Vagina (tissue), 2 donors: ENCODE results near the gene AP3D1. TPM values are rescaled to one million over a fixed set of nuclear protein-coding genes. Genes with fewer than 3 reads are reported as not detected.
A peak's percentile ranks its signal among the peaks of the same experiment; 100 is the strongest.
"Not testable (repeated sequence)": the region's sequence is repeated elsewhere in the genome, so short reads cannot be mapped to it uniquely, and the experiment has no call there.

Experiments used
- DNase-seq, 2 donors: peaks; one replicate each; pipeline ENCODE4 v3.0.0-alpha.2; 2017; ENCODE audit errors: extremely low spot score in 2 of 2
- H3K27ac ChIP-seq: fragments of 200-600 bp; sonication (generic); one replicate; pipeline ENCODE4 v1.5.1; 2019
- H3K27me3 ChIP-seq: fragments of 200-600 bp; sonication (generic); one replicate; pipeline ENCODE4 v1.5.1; 2019
- H3K36me3 ChIP-seq, 2 donors: fragments of 200-600 bp; sonication (generic); one replicate each; pipeline ENCODE4 v1.5.1; 2017 to 2019
- H3K4me1 ChIP-seq: fragments of 200-600 bp; sonication (generic); one replicate; pipeline ENCODE4 v1.5.1; 2019
- H3K4me3 ChIP-seq, 2 donors: fragments of 200-600 bp; sonication (generic); 1 replicate in 1 of 2; 2 replicates in 1 of 2; pipeline ENCODE4 v1.5.1; 2016 to 2019
- H3K9me3 ChIP-seq: fragments of 200-600 bp; sonication (generic); one replicate; pipeline ENCODE4 v1.5.1; 2019
- CTCF ChIP-seq, 3 experiments: fragments of 450-650 bp in 2 of 3; fragments of 200-600 bp in 1 of 3; sonication (generic) in 1 of 3; IDR thresholded peaks; one replicate each; pipeline ENCODE4 v1.5.1; 2017 to 2019; ENCODE audit warnings: antibody characterized with exemption in 3 of 3, mild to moderate bottlenecking in 2 of 3, moderate library complexity in 2 of 3
- POLR2A ChIP-seq, 2 donors: fragments of 450-650 bp; IDR thresholded peaks; one replicate each; pipeline ENCODE4 v1.6.1; 2017; ENCODE audit warnings: antibody characterized with exemption in 2 of 2, mild to moderate bottlenecking in 2 of 2, moderate library complexity in 2 of 2
- POLR2AphosphoS5 ChIP-seq, 2 donors: sonication (generic); formaldehyde crosslinking; IDR thresholded peaks; one replicate each; pipeline ENCODE4 v1.9.0; 2017; ENCODE audit warnings: antibody characterized with exemption in 2 of 2, mild to moderate bottlenecking in 2 of 2, low read depth in 1 of 2; ENCODE audit not compliant: insufficient read depth in 1 of 2
- intact Hi-C: fragments of 100-400 bp; cut with DNase I; formaldehyde crosslinking; loops from one replicate; pipeline ENCODE4 v1.15.1; 2023
- total RNA-seq: library from RNA; depleted of rRNA; stranded (reverse); fragments of >200 nt; gene quantifications from one replicate; pipeline ENCODE4 v1.2.3, GENCODE V29; 2016

Gene AP3D1
- total RNA-seq, result 62.9 TPM

- Histone ChIP-seq H3K36me3 (no peaks in the 10 kb centered on the region), H3K27ac (peak within 1 kb of the TSS; percentile 75), H3K9me3 (no peaks in the 10 kb centered on the region), H3K27me3 (no peaks in the 10 kb centered on the region), H3K4me1 (peaks cover 35% of the 10 kb centered on the region), H3K4me3 (peak within 1 kb of the TSS; percentile 75 to 81)
- DNase-seq, result peak; percentile 100
- intact Hi-C loops, result no loop called here
- TF ChIP-seq POLR2AphosphoS5 (IDR thresholded peaks at IDR 0.05; ENCODE audit: insufficient read depth in 1 of 2, low read depth in 1 of 2) (peak; percentile 81 to 90), CTCF (IDR thresholded peaks at IDR 0.05) (no peak), POLR2A (IDR thresholded peaks at IDR 0.05) (peak in 1 of 2 donors; percentile 28)
Measured at GRCh38 chr19:2151339-2152229, at the start of gene AP3D1. AP3D1 (minus strand) TSS chr19:2151566; CDS start chr19:2151334, 232 bp downstream.

- intact Hi-C loops, H3K4me3 ChIP-seq, DNase-seq, H3K27me3 ChIP-seq, H3K27ac ChIP-seq, H3K9me3 ChIP-seq: not testable (repeated sequence)
- Histone ChIP-seq H3K36me3 (peaks cover 0 to 13% of the 10 kb centered on the region in 2 donors), H3K4me1 (peaks cover 17% of the 10 kb centered on the region)
Measured at GRCh38 chr19:2200624-2201294, 49.4 kb upstream of the AP3D1 start.

- H3K4me1 ChIP-seq, result peaks cover 16% of the 10 kb centered on the region
- no peak overlapping the region for H3K27ac ChIP-seq
- H3K4me3 ChIP-seq, result no peak overlapping the region
- intact Hi-C loops, result no loop called here
- no peaks in the 10 kb centered on the region for H3K27me3 ChIP-seq
- H3K36me3 ChIP-seq, result peaks cover 0 to 13% of the 10 kb centered on the region in 2 donors
- no peak for TF ChIP-seq POLR2AphosphoS5 (IDR thresholded peaks at IDR 0.05; ENCODE audit: insufficient read depth in 1 of 2, low read depth in 1 of 2)
- TF ChIP-seq POLR2A (IDR thresholded peaks at IDR 0.05), result no peak
- no peak for TF ChIP-seq CTCF (IDR thresholded peaks at IDR 0.05)
- no peaks in the 10 kb centered on the region for H3K9me3 ChIP-seq
- DNase-seq, result no peak
Measured at GRCh38 chr19:2199861-2200623, 48.7 kb upstream of the AP3D1 start.

GRCh38 chr19:2199215-2199614, 47.8 kb upstream of the AP3D1 start:
- Histone ChIP-seq H3K27me3 (no peaks in the 10 kb centered on the region), H3K36me3 (peaks cover 0 to 20% of the 10 kb centered on the region in 2 donors), H3K4me3 (no peak overlapping the region), H3K4me1 (peaks cover 7% of the 10 kb centered on the region), H3K27ac (no peak overlapping the region), H3K9me3 (no peaks in the 10 kb centered on the region)
- TF ChIP-seq CTCF (IDR thresholded peaks at IDR 0.05), result no peak
- no peak for TF ChIP-seq POLR2AphosphoS5 (IDR thresholded peaks at IDR 0.05; ENCODE audit: insufficient read depth in 1 of 2, low read depth in 1 of 2)
- TF ChIP-seq POLR2A (IDR thresholded peaks at IDR 0.05), result no peak
- DNase-seq, result no peak
- intact Hi-C loops, result no loop called here

GRCh38 chr19:2198317-2198716, 47.0 kb upstream of the AP3D1 start:
- no peak overlapping the region for H3K27ac ChIP-seq
- DNase-seq, result no peak
- H3K4me1 ChIP-seq, result no peaks in the 10 kb centered on the region
- no peaks in the 10 kb centered on the region for H3K27me3 ChIP-seq
- intact Hi-C loops, result no loop called here
- no peak for TF ChIP-seq CTCF (IDR thresholded peaks at IDR 0.05)
- no peak for TF ChIP-seq POLR2AphosphoS5 (IDR thresholded peaks at IDR 0.05; ENCODE audit: insufficient read depth in 1 of 2, low read depth in 1 of 2)
- TF ChIP-seq POLR2A (IDR thresholded peaks at IDR 0.05), result no peak
- no peaks in the 10 kb centered on the region for H3K9me3 ChIP-seq
- H3K36me3 ChIP-seq, result peaks cover 0 to 23% of the 10 kb centered on the region in 2 donors
- no peak overlapping the region for H3K4me3 ChIP-seq
